Natural killer cell treated with Interleukin-12 subunit alpha and Interleukin-12 subunit beta and Interleukin-15 and Interleukin-18, amount 100 ng/mL, for 72 hours (primary cell): ENCODE data around the gene UBE2M. TPM values are rescaled to one million over a fixed set of nuclear protein-coding genes. Genes with fewer than 3 reads are reported as not detected.
"Not testable (repeated sequence)": the region's sequence is repeated elsewhere in the genome, so short reads cannot be mapped to it uniquely, and the experiment has no call there.

Experiments used
- ATAC-seq, 2 donors: fragments of 150-1000 bp; cut with Tn5 transposase in 1 of 2; sonication (Bioruptor Pico), chemical (Tn5 transposase) in 1 of 2; 2 replicates each; pipeline ENCODE4 v1.10.0; 2021
- DNase-seq: peaks from one replicate; pipeline ENCODE4 v3.0.0; 2022; ENCODE audit warnings: low spot score
- H3K27ac Mint-ChIP-seq, 2 donors: 1 replicate in 1 of 2; 2 replicates in 1 of 2; pipeline ENCODE4 v1.8.0; 2022; ENCODE audit warnings: mixed read lengths in 2 of 2, mild to moderate bottlenecking in 1 of 2, moderate library complexity in 1 of 2
- H3K27me3 Mint-ChIP-seq, 2 donors: 1 replicate in 1 of 2; 2 replicates in 1 of 2; pipeline ENCODE4 v1.8.0; 2022; ENCODE audit warnings: mixed read lengths in 2 of 2
- H3K36me3 Mint-ChIP-seq: one replicate; pipeline ENCODE4 v1.8.0; 2022; ENCODE audit warnings: mixed read lengths
- H3K4me1 Mint-ChIP-seq, 2 donors: 1 replicate in 1 of 2; 2 replicates in 1 of 2; pipeline ENCODE4 v1.8.0; 2022; ENCODE audit warnings: low read depth in 2 of 2, mixed read lengths in 2 of 2, mild to moderate bottlenecking in 1 of 2
- H3K4me3 Mint-ChIP-seq: one replicate; pipeline ENCODE4 v1.8.0; 2022; ENCODE audit warnings: mixed read lengths
- H3K9me3 Mint-ChIP-seq: 2 replicates; pipeline ENCODE4 v1.8.0; 2022; ENCODE audit warnings: mixed read lengths
- total RNA-seq, 2 donors: library from RNA; stranded (reverse); gene quantifications; one replicate each; pipeline ENCODE4 v1.2.3, GENCODE V29; 2022

Gene UBE2M
- total RNA-seq: 100 to 1,000 TPM; 161 to 183 TPM

GRCh38 chr19:58558066-58558622 is at the start of gene UBE2M:
UBE2M (minus strand) TSS chr19:58558611; CDS start chr19:58558381, 230 bp downstream.
- DNase-seq: no peak
- H3K4me1 Mint-ChIP-seq: peaks cover 54 to 59% of the 10 kb centered on the region in 2 donors
- no peaks in the 10 kb centered on the region for H3K9me3 Mint-ChIP-seq
- peak within 1 kb of the TSS; percentile 98 to 100 for H3K27ac Mint-ChIP-seq
- H3K36me3 Mint-ChIP-seq: peaks cover 20% of the 10 kb centered on the region
- H3K4me3 Mint-ChIP-seq: peak within 1 kb of the TSS; percentile 99
- H3K27me3 Mint-ChIP-seq: no peaks in the 10 kb centered on the region
- peak; percentile 1 for ATAC-seq

DNA sequence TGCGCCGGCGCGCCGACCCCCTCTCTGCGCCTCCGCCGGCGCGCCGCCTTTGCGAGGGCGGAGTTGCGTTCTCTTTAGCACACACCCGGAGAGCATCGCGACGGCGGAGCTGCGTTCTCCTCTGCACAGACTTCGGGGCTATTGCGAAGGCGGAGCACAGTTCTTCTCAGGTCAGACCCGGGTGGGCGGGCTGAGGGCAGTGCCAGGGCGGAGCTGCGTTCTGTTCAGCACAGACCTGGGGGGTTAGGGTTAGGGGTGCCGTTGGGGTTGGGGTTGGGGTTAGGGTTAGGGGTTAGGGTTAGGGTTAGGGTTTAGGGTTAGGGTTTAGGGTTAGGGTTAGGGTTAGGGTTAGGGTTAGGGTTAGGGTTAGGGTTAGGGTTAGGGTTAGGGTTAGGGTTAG is 48.8 kb upstream of the UBE2M start:
- not testable (repeated sequence) for H3K36me3 Mint-ChIP-seq, H3K27ac Mint-ChIP-seq, H3K9me3 Mint-ChIP-seq, H3K4me1 Mint-ChIP-seq, DNase-seq, H3K4me3 Mint-ChIP-seq, ATAC-seq, H3K27me3 Mint-ChIP-seq

DNA sequence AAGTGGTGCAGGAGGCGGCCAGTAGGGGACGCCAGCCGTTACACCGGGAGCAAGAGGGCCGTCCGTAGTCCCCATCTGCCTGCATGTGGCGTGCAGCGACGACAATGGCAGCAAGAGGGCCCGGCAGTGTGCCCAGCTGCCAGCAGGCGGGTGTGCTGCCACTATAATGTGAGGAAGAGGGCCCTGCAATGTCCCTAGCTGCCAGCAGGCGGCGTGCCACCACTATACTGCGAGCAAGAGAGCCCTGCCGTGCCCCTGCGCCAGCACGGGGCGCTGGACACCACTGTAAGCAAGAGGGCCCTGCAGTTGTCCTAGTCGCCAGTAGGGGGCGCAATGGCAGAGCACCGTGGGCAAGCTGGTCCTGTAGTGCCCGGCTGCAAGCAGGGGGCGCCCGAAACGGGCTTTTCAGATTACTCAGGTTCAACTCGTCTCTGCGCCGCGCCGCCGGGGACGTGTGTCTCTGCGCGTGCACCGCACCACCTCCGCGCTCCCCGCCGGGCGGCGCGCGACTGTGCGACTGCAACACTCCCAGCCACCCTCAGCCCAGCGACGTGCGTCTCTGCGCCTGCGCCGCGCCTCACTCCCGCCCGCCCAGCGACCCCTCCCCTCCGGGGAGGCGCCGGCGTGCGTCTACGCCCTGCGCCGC is 48.0 kb upstream of the UBE2M start:
- not testable (repeated sequence) for H3K4me3 Mint-ChIP-seq, H3K36me3 Mint-ChIP-seq, H3K27ac Mint-ChIP-seq, H3K27me3 Mint-ChIP-seq, H3K4me1 Mint-ChIP-seq, DNase-seq, ATAC-seq, H3K9me3 Mint-ChIP-seq

DNA sequence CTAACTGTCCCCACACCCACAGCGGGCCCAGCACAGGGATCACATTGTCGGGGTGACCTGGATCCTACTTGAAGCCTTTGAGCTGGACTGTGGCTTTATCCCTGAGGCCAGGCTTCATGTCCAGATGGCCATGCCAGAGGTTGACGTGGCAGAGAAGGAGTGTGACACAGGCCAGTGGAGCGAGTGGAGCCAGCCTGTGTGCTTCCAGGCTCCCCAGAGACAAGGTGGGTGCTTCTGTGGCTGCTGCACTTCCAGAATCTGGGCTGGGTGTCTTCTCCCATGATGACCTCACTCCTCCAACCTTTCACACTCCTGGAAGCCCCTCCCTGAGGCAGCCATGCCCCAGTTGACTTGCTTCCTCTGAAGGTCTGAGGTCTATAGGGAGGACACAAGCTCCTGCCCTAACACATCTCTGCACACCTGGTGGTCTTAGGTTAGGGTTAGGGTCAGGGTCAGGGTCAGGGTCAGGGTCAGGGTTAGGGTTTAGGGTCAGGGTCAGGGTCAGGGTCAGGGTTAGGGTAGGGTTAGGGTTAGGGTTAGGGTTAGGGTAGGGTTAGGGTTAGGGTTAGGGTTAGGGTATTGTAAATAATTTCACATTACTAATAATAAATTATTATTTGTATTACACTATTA is 27.8 kb upstream of the UBE2M start:
- DNase-seq (no peak), ATAC-seq (no peak)
- peaks cover 2 to 3% of the 10 kb centered on the region in 2 donors for H3K4me1 Mint-ChIP-seq
- H3K27me3 Mint-ChIP-seq: no peaks in the 10 kb centered on the region
- no peaks in the 10 kb centered on the region for H3K9me3 Mint-ChIP-seq
- peaks cover 3% of the 10 kb centered on the region for H3K36me3 Mint-ChIP-seq
- no peak overlapping the region for H3K27ac Mint-ChIP-seq
- no peak overlapping the region for H3K4me3 Mint-ChIP-seq

DNA sequence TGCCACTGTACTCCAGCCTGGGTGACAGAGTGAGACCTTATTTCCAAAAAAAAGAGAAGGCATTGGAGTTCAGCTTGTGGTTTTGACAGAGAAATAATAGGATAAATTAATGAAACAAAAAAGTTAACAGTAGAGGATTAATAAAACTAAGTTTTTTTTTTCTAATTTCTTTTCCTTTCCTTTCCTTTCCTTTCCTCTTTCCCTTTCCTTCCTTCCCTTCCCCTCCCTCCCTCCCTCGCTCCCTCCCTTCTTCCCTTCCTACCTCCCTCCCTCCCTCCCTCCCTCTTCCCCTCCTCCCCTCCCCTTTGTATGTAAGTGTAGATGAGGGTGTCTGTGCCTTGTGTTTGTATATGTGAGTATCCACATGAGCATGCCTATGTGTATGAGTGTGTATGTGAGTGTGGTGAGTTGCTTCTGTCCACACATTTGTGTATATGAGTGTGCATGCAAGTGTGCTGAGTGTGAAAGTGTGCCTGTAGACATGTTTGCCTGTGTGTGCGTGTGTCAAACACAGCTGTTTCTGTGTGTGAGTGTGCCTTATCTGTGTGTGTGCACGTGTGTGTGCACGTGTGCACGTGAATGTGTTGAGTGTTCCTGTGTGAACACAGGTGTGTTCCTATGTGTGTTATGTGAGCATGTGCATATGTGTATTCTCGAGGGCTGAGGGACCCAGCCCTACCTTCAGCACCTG is 27.2 kb upstream of the UBE2M start:
- Mint-ChIP-seq H3K27ac (no peak overlapping the region), H3K27me3 (no peaks in the 10 kb centered on the region), H3K36me3 (peaks cover 5% of the 10 kb centered on the region), H3K9me3 (no peaks in the 10 kb centered on the region), H3K4me3 (no peak overlapping the region), H3K4me1 (peaks cover 8 to 9% of the 10 kb centered on the region in 2 donors)
- ATAC-seq: no peak
- DNase-seq: no peak

- H3K27ac Mint-ChIP-seq: no peak overlapping the region
- H3K27me3 Mint-ChIP-seq: no peaks in the 10 kb centered on the region
- no peak overlapping the region for H3K4me3 Mint-ChIP-seq
- ATAC-seq (no peak), DNase-seq (no peak)
- H3K9me3 Mint-ChIP-seq: no peaks in the 10 kb centered on the region
- peaks cover 5% of the 10 kb centered on the region for H3K36me3 Mint-ChIP-seq
- H3K4me1 Mint-ChIP-seq: peaks cover 8 to 11% of the 10 kb centered on the region in 2 donors
Observed at GRCh38 chr19:58584498-58585441, 26.4 kb upstream of the UBE2M start.

- DNase-seq (no peak), ATAC-seq (no peak)
- H3K4me3 Mint-ChIP-seq: no peak overlapping the region
- H3K4me1 Mint-ChIP-seq: peaks cover 11 to 17% of the 10 kb centered on the region in 2 donors
- peaks cover 5% of the 10 kb centered on the region for H3K36me3 Mint-ChIP-seq
- H3K9me3 Mint-ChIP-seq: no peaks in the 10 kb centered on the region
- no peaks in the 10 kb centered on the region for H3K27me3 Mint-ChIP-seq
- no peak overlapping the region for H3K27ac Mint-ChIP-seq
Observed at GRCh38 chr19:58582985-58583384, 24.6 kb upstream of the UBE2M start.

- Mint-ChIP-seq H3K27me3 (no peaks in the 10 kb centered on the region), H3K4me1 (peaks cover 16 to 17% of the 10 kb centered on the region in 2 donors), H3K36me3 (peaks cover 5% of the 10 kb centered on the region), H3K4me3 (no peak overlapping the region), H3K27ac (peak overlapping the region in 1 of 2 donors; percentile 89), H3K9me3 (no peaks in the 10 kb centered on the region)
- DNase-seq (peak; percentile 90), ATAC-seq (peak; percentile 96 to 98)
Observed at GRCh38 chr19:58581227-58582141, 23.1 kb upstream of the UBE2M start.

GRCh38 chr19:58579473-58580142 is 21.2 kb upstream of the UBE2M start:
- H3K27me3 Mint-ChIP-seq: no peaks in the 10 kb centered on the region
- H3K36me3 Mint-ChIP-seq: peaks cover 5% of the 10 kb centered on the region
- H3K4me1 Mint-ChIP-seq: peaks cover 22% of the 10 kb centered on the region in 2 donors
- ATAC-seq (no peak), DNase-seq (no peak)
- H3K9me3 Mint-ChIP-seq: no peaks in the 10 kb centered on the region
- peak overlapping the region; percentile 12 to 22 for H3K27ac Mint-ChIP-seq
- no peak overlapping the region for H3K4me3 Mint-ChIP-seq

DNA sequence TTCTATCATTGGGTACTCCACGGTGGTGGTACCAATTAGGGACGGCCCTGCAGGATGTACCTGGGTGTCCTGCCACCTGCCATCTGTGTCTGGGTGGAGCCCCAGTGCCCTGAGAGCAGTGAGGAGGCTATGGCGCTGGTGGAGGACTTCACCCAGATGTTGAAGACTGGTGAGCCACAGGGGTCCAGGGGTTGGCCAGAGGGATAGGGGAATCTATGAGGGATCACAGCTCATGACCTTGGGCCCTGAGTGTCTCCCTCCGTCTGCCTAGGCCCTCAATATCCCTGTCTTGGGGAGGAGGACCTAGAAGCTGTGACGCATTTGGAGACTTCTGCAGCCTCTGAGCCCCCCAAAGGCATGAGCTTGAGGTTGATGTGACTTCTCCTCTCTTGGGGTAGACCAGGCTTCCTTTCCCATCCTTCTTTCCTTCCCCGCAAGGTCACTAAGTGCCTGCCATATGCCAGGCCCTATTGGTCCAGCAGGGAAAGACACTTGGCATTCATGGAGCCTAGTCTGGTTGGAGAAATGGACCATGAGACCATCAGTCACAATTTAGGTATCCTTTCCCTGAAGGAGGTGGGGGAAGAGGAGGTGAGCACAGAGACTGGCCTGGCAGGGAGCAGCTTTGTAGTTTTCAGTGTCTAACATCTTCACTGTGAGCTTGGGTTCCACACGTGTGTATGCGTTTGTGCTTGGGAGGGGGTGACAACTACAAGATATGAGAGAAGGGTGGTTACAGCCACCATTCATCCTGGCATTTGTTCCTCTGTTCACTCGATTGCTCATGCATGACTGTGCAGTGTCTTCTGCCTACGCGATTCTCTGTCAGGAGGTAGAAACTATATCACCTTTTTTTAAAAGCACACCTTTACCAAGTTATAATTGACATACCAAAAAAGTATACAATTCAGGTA is 19.9 kb upstream of the UBE2M start:
- Mint-ChIP-seq H3K9me3 (peaks cover 3% of the 10 kb centered on the region), H3K4me1 (peaks cover 31 to 32% of the 10 kb centered on the region in 2 donors), H3K4me3 (peak overlapping the region; percentile 1), H3K27me3 (no peaks in the 10 kb centered on the region), H3K27ac (peak overlapping the region; percentile 12 to 22), H3K36me3 (peaks cover 11% of the 10 kb centered on the region)
- ATAC-seq: no peak
- no peak for DNase-seq

- peaks cover 35 to 36% of the 10 kb centered on the region in 2 donors for H3K4me1 Mint-ChIP-seq
- H3K27me3 Mint-ChIP-seq, DNase-seq, ATAC-seq, H3K27ac Mint-ChIP-seq, H3K9me3 Mint-ChIP-seq, H3K4me3 Mint-ChIP-seq: not testable (repeated sequence)
- H3K36me3 Mint-ChIP-seq: peaks cover 11% of the 10 kb centered on the region
Observed at GRCh38 chr19:58577581-58577980, 19.2 kb upstream of the UBE2M start.
